ENCODE data around the gene CABP7. TPM values are rescaled to one million over a fixed set of nuclear protein-coding genes. Genes with fewer than 3 reads are reported as not detected.
A peak's percentile ranks its signal among the peaks of the same experiment; 100 is the strongest.

CABP7 gene
- total and polyA plus RNA-seq, 12 donors, result 0.77 to 15.1 (median 5.9) TPM

GRCh38 chr22:29735416-29735815 lies 15.6 kb downstream of the CABP7 start:
- Histone ChIP-seq H3K36me3 (replicated peaks in 1 of 2) (peaks cover 0 to 9% of the 10 kb centered on the region in 2 donors), H3K9me3 (replicated peaks in 1 of 3) (no peaks in the 10 kb centered on the region), H3K4me3 (no peak overlapping the region), H3K27ac (no peak overlapping the region), H3K27me3 (no peaks in the 10 kb centered on the region), H3K4me1 (replicated peaks in 1 of 2) (peaks cover 8 to 16% of the 10 kb centered on the region in 2 donors)
- 20 to 81% (median 66%) methylated on average over 1 of the region's 1 CpG; no CpG with 5 or more reads in 1 of the 4 donors for WGBS, 4 donors
- DNase-seq, result no peak
- TF ChIP-seq, protein P1, sequence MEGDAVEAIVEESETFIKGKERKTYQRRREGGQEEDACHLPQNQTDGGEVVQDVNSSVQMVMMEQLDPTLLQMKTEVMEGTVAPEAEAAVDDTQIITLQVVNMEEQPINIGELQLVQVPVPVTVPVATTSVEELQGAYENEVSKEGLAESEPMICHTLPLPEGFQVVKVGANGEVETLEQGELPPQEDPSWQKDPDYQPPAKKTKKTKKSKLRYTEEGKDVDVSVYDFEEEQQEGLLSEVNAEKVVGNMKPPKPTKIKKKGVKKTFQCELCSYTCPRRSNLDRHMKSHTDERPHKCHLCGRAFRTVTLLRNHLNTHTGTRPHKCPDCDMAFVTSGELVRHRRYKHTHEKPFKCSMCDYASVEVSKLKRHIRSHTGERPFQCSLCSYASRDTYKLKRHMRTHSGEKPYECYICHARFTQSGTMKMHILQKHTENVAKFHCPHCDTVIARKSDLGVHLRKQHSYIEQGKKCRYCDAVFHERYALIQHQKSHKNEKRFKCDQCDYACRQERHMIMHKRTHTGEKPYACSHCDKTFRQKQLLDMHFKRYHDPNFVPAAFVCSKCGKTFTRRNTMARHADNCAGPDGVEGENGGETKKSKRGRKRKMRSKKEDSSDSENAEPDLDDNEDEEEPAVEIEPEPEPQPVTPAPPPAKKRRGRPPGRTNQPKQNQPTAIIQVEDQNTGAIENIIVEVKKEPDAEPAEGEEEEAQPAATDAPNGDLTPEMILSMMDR (IDR thresholded peaks at IDR 0.05), result no peak
- TF ChIP-seq POLR2A (IDR thresholded peaks at IDR 0.05), result no peak
- intact Hi-C loops (cut with DNase I), result no loop called here

- TF ChIP-seq POLR2A (IDR thresholded peaks at IDR 0.05), result no peak
- TF ChIP-seq, protein P1 (IDR thresholded peaks at IDR 0.05), result no peak
- DNase-seq, result peak in 3 of 7 donors; percentile 47 to 48 (median 48)
Measured at GRCh38 chr22:29737251-29738117, 17.7 kb downstream of the CABP7 start.

GRCh38 chr22:29738118-29738815 lies 18.5 kb downstream of the CABP7 start:
- Histone ChIP-seq H3K4me1 (replicated peaks in 1 of 2) (peaks cover 8 to 11% of the 10 kb centered on the region in 2 donors), H3K27me3 (no peaks in the 10 kb centered on the region), H3K27ac (no peak overlapping the region), H3K9me3 (replicated peaks in 1 of 3) (no peaks in the 10 kb centered on the region), H3K36me3 (replicated peaks in 1 of 2) (peaks cover 0 to 3% of the 10 kb centered on the region in 2 donors), H3K4me3 (no peak overlapping the region)
- DNase-seq, result no peak
- intact Hi-C loops (cut with DNase I), result no loop called here
- 88 to 98% (median 90%) methylated on average over 6 to 15 of the region's 15 CpGs for WGBS, 4 donors
- TF ChIP-seq, protein P1 (IDR thresholded peaks at IDR 0.05), result no peak
- no peak for TF ChIP-seq POLR2A (IDR thresholded peaks at IDR 0.05)

More at GRCh38 chr22:29737251-29738117, 17.7 kb downstream of the CABP7 start:
- intact Hi-C loops (cut with DNase I), result no loop called here
- WGBS, 4 donors, result 89 to 95% (median 91%) methylated on average over 19 to 22 of the region's 22 CpGs
- peaks cover 8 to 16% of the 10 kb centered on the region in 2 donors for H3K4me1 ChIP-seq (replicated peaks in 1 of 2)
- H3K9me3 ChIP-seq (replicated peaks in 1 of 3), result no peaks in the 10 kb centered on the region
- peaks cover 0 to 3% of the 10 kb centered on the region in 2 donors for H3K36me3 ChIP-seq (replicated peaks in 1 of 2)
- H3K4me3 ChIP-seq, result no peak overlapping the region
- no peak overlapping the region for H3K27ac ChIP-seq
- H3K27me3 ChIP-seq, result no peaks in the 10 kb centered on the region

DNA sequence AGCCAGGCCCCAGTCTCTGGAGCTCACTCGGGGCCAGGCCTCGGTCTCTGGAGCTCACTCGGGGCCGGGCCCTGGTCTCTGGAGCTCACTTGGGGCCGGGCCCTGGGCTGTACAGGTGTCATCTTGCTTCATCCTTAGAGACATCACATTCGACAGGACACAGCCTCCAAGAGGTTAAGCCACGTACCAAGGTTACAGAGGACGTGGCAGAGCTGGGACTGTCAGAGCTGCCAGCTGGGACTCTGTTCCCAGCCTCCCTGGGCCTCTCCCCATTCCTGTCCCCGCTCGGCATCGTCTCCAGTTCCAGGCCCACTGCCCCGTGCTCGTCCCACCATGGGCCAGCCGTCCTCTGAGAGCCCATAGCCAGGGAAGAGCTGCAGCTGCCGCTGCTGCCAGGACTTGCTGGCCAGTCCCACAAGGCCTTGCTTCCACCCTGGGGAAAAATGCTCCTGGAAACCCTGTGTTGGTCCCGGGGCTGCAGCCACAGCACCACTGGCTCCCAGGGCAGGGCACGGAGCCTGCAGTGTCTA lies 19.6 kb downstream of the CABP7 start:
- Histone ChIP-seq H3K9me3 (replicated peaks in 1 of 3) (no peaks in the 10 kb centered on the region), H3K27me3 (no peaks in the 10 kb centered on the region), H3K36me3 (replicated peaks in 1 of 2) (peaks cover 0 to 3% of the 10 kb centered on the region in 2 donors), H3K27ac (no peak overlapping the region), H3K4me3 (no peak overlapping the region), H3K4me1 (replicated peaks in 1 of 2) (no peaks in the 10 kb centered on the region)
- TF ChIP-seq POLR2A (IDR thresholded peaks at IDR 0.05), result no peak
- TF ChIP-seq, protein P1 (IDR thresholded peaks at IDR 0.05), result no peak
- intact Hi-C loops (cut with DNase I), result no loop called here
- no peak for DNase-seq
- 85 to 94% (median 92%) methylated on average over 7 to 17 of the region's 17 CpGs for WGBS, 4 donors

All from adrenal gland (tissue), 12 donors.